AG10803 (cell line): ENCODE measurements around the gene SIRT7.
A peak's percentile ranks its signal among the peaks of the same experiment; 100 is the strongest.

Source experiments
- DNase-seq: peaks from one replicate; pipeline ENCODE4 v3.0.0; 2010; ENCODE audit warnings: low read depth
- H3K4me3 ChIP-seq: 2 replicates; pipeline ENCODE4 v1.5.1; 2011; ENCODE audit warnings: mild to moderate bottlenecking, low read length, control low read depth
- TF ChIP-seq, protein P1 (sequence below): conservative IDR thresholded peaks from 2 replicates; pipeline ENCODE4 v1.5.1; 2011; ENCODE audit warnings: mild to moderate bottlenecking, low read length, control low read depth, inconsistent platforms

Gene SIRT7

DNA sequence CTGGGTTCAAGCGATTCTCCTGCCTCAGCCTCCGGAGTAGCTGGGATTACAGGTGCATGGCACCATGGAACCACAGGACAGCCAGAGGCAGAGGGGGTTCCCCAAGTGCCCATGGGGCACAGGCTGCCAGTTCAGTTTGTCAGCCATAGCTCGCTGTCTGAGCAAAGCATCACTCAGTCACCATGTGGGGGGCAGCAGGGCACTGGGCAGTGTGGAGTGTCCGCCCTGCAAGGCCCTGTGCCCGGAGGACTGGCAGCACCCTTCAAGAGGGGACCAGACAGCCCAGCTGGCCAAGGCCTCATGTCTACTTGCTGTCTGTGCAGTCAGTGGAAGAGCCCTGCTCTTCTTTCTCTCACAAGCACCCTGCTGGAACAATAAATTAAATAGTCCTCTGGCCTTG is 33.0 kb downstream of the SIRT7 start:
- TF ChIP-seq, protein P1, sequence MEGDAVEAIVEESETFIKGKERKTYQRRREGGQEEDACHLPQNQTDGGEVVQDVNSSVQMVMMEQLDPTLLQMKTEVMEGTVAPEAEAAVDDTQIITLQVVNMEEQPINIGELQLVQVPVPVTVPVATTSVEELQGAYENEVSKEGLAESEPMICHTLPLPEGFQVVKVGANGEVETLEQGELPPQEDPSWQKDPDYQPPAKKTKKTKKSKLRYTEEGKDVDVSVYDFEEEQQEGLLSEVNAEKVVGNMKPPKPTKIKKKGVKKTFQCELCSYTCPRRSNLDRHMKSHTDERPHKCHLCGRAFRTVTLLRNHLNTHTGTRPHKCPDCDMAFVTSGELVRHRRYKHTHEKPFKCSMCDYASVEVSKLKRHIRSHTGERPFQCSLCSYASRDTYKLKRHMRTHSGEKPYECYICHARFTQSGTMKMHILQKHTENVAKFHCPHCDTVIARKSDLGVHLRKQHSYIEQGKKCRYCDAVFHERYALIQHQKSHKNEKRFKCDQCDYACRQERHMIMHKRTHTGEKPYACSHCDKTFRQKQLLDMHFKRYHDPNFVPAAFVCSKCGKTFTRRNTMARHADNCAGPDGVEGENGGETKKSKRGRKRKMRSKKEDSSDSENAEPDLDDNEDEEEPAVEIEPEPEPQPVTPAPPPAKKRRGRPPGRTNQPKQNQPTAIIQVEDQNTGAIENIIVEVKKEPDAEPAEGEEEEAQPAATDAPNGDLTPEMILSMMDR: no peak
- DNase-seq: no peak
- H3K4me3 ChIP-seq: no peak overlapping the region

GRCh38 chr17:81884520-81884919 is 33.5 kb downstream of the SIRT7 start:
- H3K4me3 ChIP-seq: no peak overlapping the region
- peak; percentile 9 for DNase-seq
- TF ChIP-seq, protein P1: no peak

- TF ChIP-seq, protein P1: no peak
- no peak for DNase-seq
- H3K4me3 ChIP-seq: no peak overlapping the region
Observed at GRCh38 chr17:81879121-81879520, 38.9 kb downstream of the SIRT7 start.

- TF ChIP-seq, protein P1: no peak
- H3K4me3 ChIP-seq: no peak overlapping the region
- no peak for DNase-seq
Observed at GRCh38 chr17:81878294-81878693, 39.7 kb downstream of the SIRT7 start.

DNA sequence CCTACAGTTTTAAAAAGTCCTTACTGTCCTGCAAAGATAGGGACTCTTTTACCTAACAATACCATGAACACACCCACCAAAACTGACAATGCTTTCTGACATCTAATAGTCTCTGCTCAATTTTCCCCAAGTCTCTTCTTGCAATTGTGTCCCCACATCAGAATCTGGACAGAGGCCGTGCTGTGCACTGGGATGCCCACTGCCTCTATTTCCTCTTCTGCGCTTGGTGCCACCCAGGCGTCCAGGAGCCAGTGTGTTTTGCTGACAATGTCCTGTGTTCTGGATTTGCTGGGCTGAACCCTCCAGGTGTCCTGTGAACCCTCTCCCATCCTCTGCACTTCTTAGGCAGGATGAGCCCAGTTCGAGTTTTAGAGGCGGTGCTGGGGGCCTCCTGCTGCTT is 40.4 kb downstream of the SIRT7 start:
- DNase-seq: no peak
- TF ChIP-seq, protein P1: no peak
- no peak overlapping the region for H3K4me3 ChIP-seq

- DNase-seq: peak; percentile 89
- H3K4me3 ChIP-seq: peak overlapping the region; percentile 81
- TF ChIP-seq, protein P1: peak; percentile 17
Observed at GRCh38 chr17:81871387-81872230, 46.4 kb downstream of the SIRT7 start.

DNA sequence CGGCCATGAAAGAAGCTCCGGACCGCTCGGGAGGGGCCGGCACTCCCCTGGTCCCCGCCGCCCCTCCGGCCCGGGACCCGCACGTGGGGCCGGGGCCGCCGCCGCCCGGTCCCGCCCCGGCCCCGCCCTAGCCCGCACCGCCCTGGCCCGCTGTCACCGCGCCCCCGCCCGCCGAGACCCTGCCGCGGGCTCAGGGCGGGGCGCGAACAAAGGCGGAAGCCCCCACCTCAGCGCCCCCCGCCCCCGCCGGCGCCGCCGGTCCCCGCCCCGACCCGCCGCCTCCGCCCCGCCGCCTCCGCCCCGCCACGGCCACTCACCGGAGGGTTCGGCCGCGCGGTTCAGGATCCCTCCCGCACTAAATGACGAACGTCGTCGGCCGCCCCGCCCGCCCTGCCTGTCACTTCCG is 47.0 kb downstream of the SIRT7 start, which contains the start of gene ARHGDIA:
TSS of gene ARHGDIA (minus strand) at position 357 of the 406 bp plus-strand sequence. CDS start 1,407 bp downstream, outside the sequence.
- TF ChIP-seq, protein P1: no peak
- H3K4me3 ChIP-seq: peak within 1 kb of the TSS; percentile 81
- no peak for DNase-seq
